ENCODE data around the gene TRPC4.
A peak's percentile ranks its signal among the peaks of the same experiment; 100 is the strongest.

The TRPC4 gene

DNA sequence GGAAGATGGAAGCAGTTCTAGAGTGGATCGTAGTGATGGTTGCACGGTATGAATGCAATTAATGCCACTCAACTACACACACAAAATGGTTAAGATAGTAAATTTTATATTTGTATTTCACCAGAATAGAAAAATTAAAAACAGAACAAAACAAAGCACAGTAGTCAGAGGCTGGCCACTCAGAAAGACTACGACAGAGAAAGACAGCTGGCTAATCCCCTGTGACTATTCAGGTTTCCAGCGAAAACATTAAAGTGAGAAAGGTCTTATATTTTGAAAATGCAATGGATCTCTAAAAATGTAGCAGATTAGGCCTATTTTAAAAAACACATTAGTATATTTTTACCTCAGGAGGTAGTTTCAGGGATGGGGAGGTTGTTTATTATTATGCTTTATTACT lies 139.7 kb downstream of the TRPC4 start:
- intact Hi-C loops (cut with DNase I; ENCODE audit: low total_unique reads), result no loop called here
- Histone ChIP-seq H3K9me3 (no peaks in the 10 kb centered on the region), H3K27me3 (no peaks in the 10 kb centered on the region), H3K27ac (no peak overlapping the region), H3K4me1 (no peaks in the 10 kb centered on the region), H3K4me3 (no peak overlapping the region), H3K36me3 (no peaks in the 10 kb centered on the region)
- TF ChIP-seq, protein P1, sequence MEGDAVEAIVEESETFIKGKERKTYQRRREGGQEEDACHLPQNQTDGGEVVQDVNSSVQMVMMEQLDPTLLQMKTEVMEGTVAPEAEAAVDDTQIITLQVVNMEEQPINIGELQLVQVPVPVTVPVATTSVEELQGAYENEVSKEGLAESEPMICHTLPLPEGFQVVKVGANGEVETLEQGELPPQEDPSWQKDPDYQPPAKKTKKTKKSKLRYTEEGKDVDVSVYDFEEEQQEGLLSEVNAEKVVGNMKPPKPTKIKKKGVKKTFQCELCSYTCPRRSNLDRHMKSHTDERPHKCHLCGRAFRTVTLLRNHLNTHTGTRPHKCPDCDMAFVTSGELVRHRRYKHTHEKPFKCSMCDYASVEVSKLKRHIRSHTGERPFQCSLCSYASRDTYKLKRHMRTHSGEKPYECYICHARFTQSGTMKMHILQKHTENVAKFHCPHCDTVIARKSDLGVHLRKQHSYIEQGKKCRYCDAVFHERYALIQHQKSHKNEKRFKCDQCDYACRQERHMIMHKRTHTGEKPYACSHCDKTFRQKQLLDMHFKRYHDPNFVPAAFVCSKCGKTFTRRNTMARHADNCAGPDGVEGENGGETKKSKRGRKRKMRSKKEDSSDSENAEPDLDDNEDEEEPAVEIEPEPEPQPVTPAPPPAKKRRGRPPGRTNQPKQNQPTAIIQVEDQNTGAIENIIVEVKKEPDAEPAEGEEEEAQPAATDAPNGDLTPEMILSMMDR (IDR thresholded peaks at IDR 0.05), result no peak
- DNase-seq, result no peak

DNA sequence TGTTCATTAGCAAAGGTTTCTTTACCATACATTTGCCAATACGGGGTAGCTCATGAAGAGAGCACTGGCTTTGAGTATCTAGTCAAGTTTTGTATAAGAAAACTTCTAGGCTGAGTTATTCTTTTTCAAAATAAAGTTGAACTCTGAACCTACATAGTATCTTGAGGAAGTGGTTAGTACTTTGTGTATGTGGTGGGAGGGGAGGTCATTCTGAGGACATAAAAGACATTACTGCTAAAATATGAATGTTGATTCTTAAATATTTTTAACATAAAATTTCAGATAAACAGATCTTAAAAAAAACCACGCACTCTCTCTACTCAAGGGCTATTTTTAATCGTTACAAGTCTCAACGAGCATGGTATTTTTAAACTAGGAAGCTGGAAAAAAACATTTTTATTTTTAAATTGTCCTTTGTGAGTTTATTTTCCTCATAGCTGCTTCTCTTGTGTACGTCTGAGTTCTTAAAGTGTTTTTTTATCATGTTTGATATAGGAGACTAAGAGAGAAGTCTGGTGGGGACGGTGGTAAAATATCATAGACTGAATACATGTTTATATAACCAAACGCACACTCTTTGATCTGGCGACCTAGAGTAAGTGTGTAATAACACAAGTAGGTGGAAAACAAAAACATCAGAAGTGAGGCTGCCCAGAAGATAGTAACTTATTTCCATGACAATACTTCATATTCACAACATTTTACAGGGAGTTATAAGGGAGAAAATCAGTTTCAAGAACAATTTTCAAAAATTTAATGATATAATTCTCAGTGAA lies 153.0 kb downstream of the TRPC4 start:
- Histone ChIP-seq H3K4me3 (peak overlapping the region in 1 of 2 donors; percentile 18), H3K27me3 (no peaks in the 10 kb centered on the region), H3K36me3 (no peaks in the 10 kb centered on the region), H3K9me3 (no peaks in the 10 kb centered on the region), H3K4me1 (peaks cover 0 to 36% (median 4%) of the 10 kb centered on the region in 4 donors), H3K27ac (peak overlapping the region; percentile 70 to 75)
- intact Hi-C loops (cut with DNase I; ENCODE audit: low total_unique reads), result no loop called here
- TF ChIP-seq, protein P1 (IDR thresholded peaks at IDR 0.05), result no peak
- no peak for DNase-seq

DNA sequence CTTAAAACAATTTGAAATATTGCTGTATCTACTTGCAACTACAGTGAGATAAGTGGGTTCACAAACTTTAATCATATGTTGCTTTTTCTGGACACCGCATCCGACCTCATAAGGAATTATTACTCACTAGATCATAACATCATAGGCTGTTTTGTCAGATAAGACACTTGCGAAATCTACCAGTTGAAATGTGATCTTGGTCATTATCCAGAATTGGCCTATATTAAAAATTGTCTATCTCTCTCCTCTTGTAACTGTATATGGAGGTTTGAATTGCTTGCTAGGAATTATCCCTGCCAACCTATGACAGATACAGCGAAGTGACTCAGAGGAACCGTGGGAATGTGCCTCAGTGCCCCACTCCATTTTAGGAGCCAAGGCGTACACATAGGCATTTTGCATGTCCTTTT lies 154.0 kb downstream of the TRPC4 start:
- peak in 1 of 2 donors; percentile 67 for DNase-seq
- peaks cover 0 to 29% (median 4%) of the 10 kb centered on the region in 4 donors for H3K4me1 ChIP-seq
- peak overlapping the region; percentile 70 to 75 for H3K27ac ChIP-seq
- TF ChIP-seq, protein P1 (IDR thresholded peaks at IDR 0.05), result no peak
- intact Hi-C loops (cut with DNase I; ENCODE audit: low total_unique reads), result no loop called here
- H3K36me3 ChIP-seq, result no peaks in the 10 kb centered on the region
- H3K4me3 ChIP-seq, result no peak overlapping the region
- no peaks in the 10 kb centered on the region for H3K9me3 ChIP-seq
- no peaks in the 10 kb centered on the region for H3K27me3 ChIP-seq

DNA sequence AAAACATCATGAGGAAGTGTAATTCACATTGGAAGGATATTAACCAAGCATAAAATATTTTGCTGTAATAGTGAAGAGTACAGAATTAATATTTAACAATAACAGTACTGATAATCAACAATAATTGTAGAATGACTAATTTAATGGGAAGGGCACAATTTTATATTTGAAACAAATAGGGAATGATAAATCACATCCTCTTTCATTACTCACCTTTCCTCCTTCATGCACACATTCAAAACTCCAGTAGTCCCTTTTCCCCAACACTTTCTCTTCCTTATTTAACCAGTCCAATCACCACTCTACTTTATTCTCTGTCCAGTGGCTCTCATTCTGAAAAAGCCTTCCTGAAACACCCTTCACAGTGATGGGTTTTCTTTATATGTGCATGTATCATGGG lies 160.3 kb downstream of the TRPC4 start:
- no peaks in the 10 kb centered on the region for H3K9me3 ChIP-seq
- TF ChIP-seq, protein P1 (IDR thresholded peaks at IDR 0.05), result no peak
- H3K27me3 ChIP-seq, result no peaks in the 10 kb centered on the region
- DNase-seq, result no peak
- H3K4me3 ChIP-seq, result no peak overlapping the region
- intact Hi-C loops (cut with DNase I; ENCODE audit: low total_unique reads), result no loop called here
- no peak overlapping the region for H3K27ac ChIP-seq
- no peaks in the 10 kb centered on the region for H3K36me3 ChIP-seq
- H3K4me1 ChIP-seq, result peaks cover 0 to 6% (median 0%) of the 10 kb centered on the region in 4 donors

DNA sequence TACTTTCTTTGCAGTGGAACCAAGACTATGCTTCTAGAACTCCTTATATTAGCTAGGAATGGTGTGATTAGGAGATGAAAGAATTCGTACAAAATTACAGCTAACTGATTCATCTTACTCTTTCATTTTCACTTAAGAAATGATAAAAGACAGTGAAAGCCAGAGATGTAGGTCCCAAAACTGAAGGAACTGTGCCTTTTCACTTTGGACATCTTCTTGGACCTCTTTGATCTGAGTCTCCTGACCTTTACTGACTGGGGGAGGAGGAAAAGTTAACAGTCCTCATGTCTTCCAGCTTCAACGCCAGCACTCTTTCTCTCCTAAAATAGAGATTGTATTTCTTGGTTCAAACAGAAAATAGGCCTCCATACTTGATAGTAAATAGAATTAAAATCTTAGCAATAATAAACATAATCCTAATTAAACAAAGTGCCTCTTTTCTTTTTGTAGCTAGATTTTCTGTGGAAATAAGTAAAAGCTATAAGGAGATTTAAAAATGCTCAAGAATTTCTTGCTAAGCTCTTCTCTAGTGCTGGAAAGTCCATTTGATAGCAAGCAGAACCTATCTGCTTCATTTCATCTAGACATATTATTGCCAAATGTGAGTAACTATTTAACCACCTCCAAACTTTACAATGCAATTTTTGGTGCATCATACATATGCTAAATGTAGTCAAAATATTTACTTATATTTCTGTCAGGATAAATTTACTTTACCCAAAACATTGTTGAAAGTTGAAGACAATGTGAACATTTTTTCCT lies 161.7 kb downstream of the TRPC4 start:
- no peaks in the 10 kb centered on the region for H3K9me3 ChIP-seq
- intact Hi-C loops (cut with DNase I; ENCODE audit: low total_unique reads), result no loop called here
- H3K36me3 ChIP-seq, result no peaks in the 10 kb centered on the region
- H3K27ac ChIP-seq, result peak overlapping the region in 1 of 2 donors; percentile 21
- no peak overlapping the region for H3K4me3 ChIP-seq
- H3K27me3 ChIP-seq, result no peaks in the 10 kb centered on the region
- peaks cover 0 to 6% (median 0%) of the 10 kb centered on the region in 4 donors for H3K4me1 ChIP-seq
- TF ChIP-seq, protein P1 (IDR thresholded peaks at IDR 0.05), result no peak
- DNase-seq, result no peak
